ENCODE results near the gene VSIG1. TPM values are rescaled to one million over a fixed set of nuclear protein-coding genes. Genes with fewer than 3 reads are reported as not detected.

Gene VSIG1
- total RNA-seq, 2 donors from 2014 or later = not detected

GRCh38 chrX:108123591-108124366 is 78.9 kb downstream of the VSIG1 start:
- H3K4me1 ChIP-seq = peaks cover 0 to 31% of the 10 kb centered on the region in 2 donors
- no peaks in the 10 kb centered on the region for H3K9me3 ChIP-seq
- no peak for DNase-seq (ENCODE audit: low spot score)
- no peaks in the 10 kb centered on the region for H3K36me3 ChIP-seq
- TF ChIP-seq CTCF (IDR thresholded peaks at IDR 0.05) = no peak
- peak overlapping the region in 1 of 2 donors; percentile 12 for H3K27ac ChIP-seq
- H3K4me3 ChIP-seq = no peak overlapping the region
- no peaks in the 10 kb centered on the region for H3K27me3 ChIP-seq

GRCh38 chrX:108126661-108127060 is 81.8 kb downstream of the VSIG1 start:
- TF ChIP-seq CTCF (IDR thresholded peaks at IDR 0.05) = no peak
- Histone ChIP-seq H3K9me3 (no peaks in the 10 kb centered on the region), H3K27ac (no peak overlapping the region), H3K36me3 (no peaks in the 10 kb centered on the region), H3K27me3 (no peaks in the 10 kb centered on the region), H3K4me1 (peaks cover 0 to 22% of the 10 kb centered on the region in 2 donors), H3K4me3 (no peak overlapping the region)
- DNase-seq (ENCODE audit: low spot score) = no peak

GRCh38 chrX:108127152-108127551 is 82.3 kb downstream of the VSIG1 start:
- no peak for TF ChIP-seq CTCF (IDR thresholded peaks at IDR 0.05)
- H3K4me3 ChIP-seq = no peak overlapping the region
- no peaks in the 10 kb centered on the region for H3K27me3 ChIP-seq
- H3K36me3 ChIP-seq = no peaks in the 10 kb centered on the region
- H3K4me1 ChIP-seq = peaks cover 0 to 20% of the 10 kb centered on the region in 2 donors
- no peak for DNase-seq (ENCODE audit: low spot score)
- no peaks in the 10 kb centered on the region for H3K9me3 ChIP-seq
- no peak overlapping the region for H3K27ac ChIP-seq

Other genes starting within 250 kb of the VSIG1 start
- gene MID2, start 219.2 kb upstream of the VSIG1 start, total RNA-seq = 10 to 100 TPM in 1 of 2 donors, 1 to 10 TPM in 1; 4.8 to 10.8 TPM
- gene TEX13B, start 62.7 kb upstream of the VSIG1 start, total RNA-seq = not detected
- 10 to 100 TPM; 22.5 to 23.6 TPM for gene PSMD10, start 46.5 kb downstream of the VSIG1 start, total RNA-seq
- 10 to 100 TPM; 13.5 to 14.1 TPM for gene ATG4A, start 46.7 kb downstream of the VSIG1 start, total RNA-seq

All from right atrium auricular region (tissue), 2 donors.